SK-N-SH (cell line): ENCODE data around the gene TES. TPM values are rescaled to one million over a fixed set of nuclear protein-coding genes. Genes with fewer than 3 reads are reported as not detected.

ENCODE experiments used
- CTCF ChIA-PET: fragments of 300-600, 350-600 bp; formaldehyde crosslinking; extraction: SDS; loops from one replicate; lab custom pipeline; 2021; lab: Yijun Ruan, JAX
- POLR2A ChIA-PET: fragments of 350-600 bp; sonication (Branson Sonifier 250); formaldehyde crosslinking; extraction: SDS; loops from one replicate; lab custom pipeline; 2020; ENCODE audit warnings: antibody characterized with exemption, inconsistent platforms; lab: Yijun Ruan, JAX
- DNase-seq: peaks from one replicate; pipeline ENCODE4 v3.0.0; 2012
- H2AFZ ChIP-seq: fragments of 200-600 bp; sonication (generic); 2 replicates; pipeline ENCODE4 v1.8.1; 2016; ENCODE audit warnings: antibody characterized with exemption, mild to moderate bottlenecking, low read depth
- H3F3A ChIP-seq: fragments of 200-600 bp; sonication (generic); replicated peaks from 2 replicates; pipeline ENCODE3; 2016; ENCODE audit warnings: antibody characterized with exemption, mild to moderate bottlenecking; ENCODE audit not compliant: insufficient read depth
- H3K27ac ChIP-seq, 2 experiments: fragments of 200-500 bp in 1 of 2; fragments of 200-600 bp in 1 of 2; sonication (Bioruptor generic) in 1 of 2; sonication (generic), shearing (Covaris generic) in 1 of 2; 2 replicates each; pipeline versions ENCODE4 v1.5.1 to v1.6.1; 2014 to 2016; ENCODE audit warnings: low read depth in 2 of 2, inconsistent platforms in 1 of 2, low read length in 1 of 2, mild to moderate bottlenecking in 1 of 2, mixed read lengths in 1 of 2
- H3K27me3 ChIP-seq: fragments of 200-600 bp; sonication (generic), shearing (Covaris generic); 2 replicates; pipeline ENCODE4 v1.6.1; 2016; ENCODE audit warnings: mixed run types; ENCODE audit not compliant: insufficient read depth
- H3K36me3 ChIP-seq, 2 experiments: fragments of 200-500 bp in 1 of 2; fragments of 200-600 bp in 1 of 2; sonication (Bioruptor generic) in 1 of 2; sonication (generic) in 1 of 2; replicated peaks in 1 of 2; 2 replicates each; pipeline versions ENCODE3 to v1.5.1; 2014 to 2016; ENCODE audit warnings: low read length in 1 of 2, mild to moderate bottlenecking in 1 of 2; ENCODE audit not compliant: insufficient read depth in 2 of 2, control insufficient read depth in 1 of 2
- H3K4me1 ChIP-seq, 2 experiments: fragments of 200-500 bp in 1 of 2; fragments of 200-600 bp in 1 of 2; sonication (Bioruptor generic) in 1 of 2; sonication (generic), shearing (Covaris generic) in 1 of 2; 2 replicates each; pipeline versions ENCODE4 v1.5.1 to v1.6.1; 2014 to 2016; ENCODE audit warnings: low read depth in 1 of 2, low read length in 1 of 2, mixed run types in 1 of 2; ENCODE audit not compliant: insufficient read depth in 2 of 2, control insufficient read depth in 1 of 2
- H3K4me2 ChIP-seq: fragments of 200-600 bp; sonication (generic), shearing (Covaris generic); 2 replicates; pipeline ENCODE4 v1.6.1; 2017; ENCODE audit warnings: mixed run types
- H3K4me3 ChIP-seq, 2 experiments: fragments of 200-500 bp in 1 of 2; fragments of 200-600 bp in 1 of 2; sonication (Bioruptor generic) in 1 of 2; sonication (generic), shearing (Covaris generic) in 1 of 2; 2 replicates each; pipeline versions ENCODE4 v1.5.1 to v1.8.1; 2014 to 2016; ENCODE audit warnings: low read depth in 2 of 2, inconsistent platforms in 1 of 2, low read length in 1 of 2, mild to moderate bottlenecking in 1 of 2, mixed read lengths in 1 of 2, moderate library complexity in 1 of 2
- H3K79me2 ChIP-seq: fragments of 200-600 bp; sonication (generic); 2 replicates; pipeline ENCODE4 v1.8.1; 2017; ENCODE audit warnings: mild to moderate bottlenecking; ENCODE audit not compliant: insufficient read depth
- H3K9ac ChIP-seq: fragments of 200-600 bp; sonication (generic); 2 replicates; pipeline ENCODE4 v1.6.1; 2017; ENCODE audit warnings: mixed run types
- H3K9me2 ChIP-seq: fragments of 200-600 bp; sonication (generic); 2 replicates; pipeline ENCODE4 v1.6.1; 2017; ENCODE audit warnings: mixed run types
- H3K9me3 ChIP-seq: fragments of 200-600 bp; sonication (generic); 2 replicates; pipeline ENCODE4 v1.6.1; 2017; ENCODE audit warnings: mixed run types, mild to moderate bottlenecking, moderate library complexity
- H4K20me1 ChIP-seq: fragments of 200-600 bp; sonication (generic); 2 replicates; pipeline ENCODE4 v1.6.1; 2017; ENCODE audit warnings: mild to moderate bottlenecking, mixed run types; ENCODE audit not compliant: insufficient read depth
- ELF1 ChIP-seq: IDR thresholded peaks from 2 replicates; pipeline ENCODE4 v1.4.0; 2012
- EP300 ChIP-seq, 2 experiments: IDR thresholded peaks; 2 replicates each; pipeline versions ENCODE4 v1.4.0 to v1.6.1; 2012; ENCODE audit warnings: borderline replicate concordance in 1 of 2, low read depth in 1 of 2, low read length in 1 of 2
- EZH2phosphoT487 ChIP-seq: fragments of 200-600 bp; sonication (generic); IDR thresholded peaks from 2 replicates; pipeline ENCODE4 v1.6.1; 2017; ENCODE audit warnings: low read depth, mixed run types, mild to moderate bottlenecking, antibody characterized with exemption, moderate library complexity, borderline replicate concordance
- FOSL2 ChIP-seq: IDR thresholded peaks from 2 replicates; pipeline ENCODE4 v1.4.0; 2012; ENCODE audit warnings: low read depth, mild to moderate bottlenecking, moderate library complexity, borderline replicate concordance
- GABPA ChIP-seq: IDR thresholded peaks from 2 replicates; pipeline ENCODE4 v1.4.0; 2012; ENCODE audit warnings: low read depth, mild to moderate bottlenecking
- JUND ChIP-seq: IDR thresholded peaks from 2 replicates; pipeline ENCODE4 v1.4.0; 2012
- MEF2A ChIP-seq: IDR thresholded peaks from 2 replicates; pipeline ENCODE4 v1.4.0; 2012; ENCODE audit warnings: low read depth, borderline replicate concordance
- MXI1 ChIP-seq: IDR thresholded peaks from 2 replicates; pipeline ENCODE4 v1.6.1; 2012; ENCODE audit warnings: mild to moderate bottlenecking, low read depth, low read length, improper control_type of control experiment
- NRF1 ChIP-seq: IDR thresholded peaks from 2 replicates; pipeline ENCODE4 v1.6.1; 2012; ENCODE audit warnings: low read depth, mild to moderate bottlenecking, low read length
- RCOR1 ChIP-seq: fragments of 150-350 bp; IDR thresholded peaks from 2 replicates; pipeline ENCODE4 v1.6.1; 2017; ENCODE audit warnings: antibody characterized with exemption, low read length
- RXRA ChIP-seq: IDR thresholded peaks from 2 replicates; pipeline ENCODE4 v1.4.0; 2012; ENCODE audit warnings: low read depth, mild to moderate bottlenecking, borderline replicate concordance
- SIN3A ChIP-seq: IDR thresholded peaks from 2 replicates; pipeline ENCODE4 v1.6.1; 2012; ENCODE audit warnings: low read depth, mild to moderate bottlenecking, low read length, moderate library complexity, borderline replicate concordance
- TCF12 ChIP-seq: IDR thresholded peaks from 2 replicates; pipeline ENCODE4 v1.4.0; 2012
- TEAD4 ChIP-seq: IDR thresholded peaks from 2 replicates; pipeline ENCODE4 v1.4.0; 2012; ENCODE audit warnings: mild to moderate bottlenecking, borderline replicate concordance; ENCODE audit not compliant: insufficient read depth
- WGBS: methylation state at CpG from one replicate; pipeline ENCODE4 v1.1.6; 2017; ENCODE audit warnings: low lambda C conversion rate; 5-methylcytosine and 5-hydroxymethylcytosine counted together
- polyA plus RNA-seq, 3 experiments: library from polyadenylated mRNA; depleted of rRNA; stranded (reverse); fragments of >200 nt; gene quantifications; 2 replicates each; pipeline ENCODE4 v1.2.3, GENCODE V29; 2012
- TF ChIP-seq, protein P1 (sequence below): IDR thresholded peaks from 2 replicates; pipeline ENCODE4 v1.4.0; 2012; ENCODE audit warnings: low read depth
- TF ChIP-seq, protein P2 (sequence below): IDR thresholded peaks from 2 replicates; pipeline ENCODE4 v1.4.0; 2012; ENCODE audit warnings: low read depth, borderline replicate concordance
- TF ChIP-seq, protein P3 (sequence below): fragments of 150-350 bp; IDR thresholded peaks from 2 replicates; pipeline ENCODE4 v1.6.1; 2016; ENCODE audit warnings: mild to moderate bottlenecking, low read depth, low read length

TES gene
- polyA plus RNA-seq, 1 of the 3 experiments (the other 2 are of a cell fraction): 9.5 TPM

DNA sequence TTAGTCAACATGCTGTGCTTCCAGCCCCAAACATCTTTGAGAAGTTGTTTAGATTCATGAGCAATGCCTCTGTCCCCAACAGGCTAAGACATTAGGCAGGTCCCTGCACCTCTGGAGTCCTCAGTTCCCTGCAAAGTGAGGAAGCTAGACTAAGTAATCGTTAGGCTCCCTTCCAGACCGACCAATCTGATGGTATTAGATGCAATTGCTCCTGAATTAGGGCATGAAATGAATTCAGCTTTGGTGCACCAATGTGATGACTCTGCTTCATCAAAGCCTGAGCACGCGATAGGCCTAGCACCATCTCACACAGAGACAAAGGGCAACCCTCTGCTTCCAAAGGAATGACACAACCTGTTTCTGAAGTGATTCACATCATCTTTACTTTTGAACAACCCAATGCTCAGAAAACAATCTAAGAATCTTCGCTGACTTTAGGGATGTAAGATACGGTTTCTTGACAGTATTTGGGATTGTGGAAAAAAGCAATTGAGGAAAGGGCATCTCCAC, 723 bp upstream of the TES start:
- Histone ChIP-seq H4K20me1 (no peaks in the 10 kb centered on the region), H3K27me3 (peaks cover 62% of the 10 kb centered on the region), H3K4me2 (no peak overlapping the region), H3K9me2 (no peaks in the 10 kb centered on the region), H3K4me1 (peaks cover 0 to 25% of the 10 kb centered on the region in 2 experiments; a peak in 2 of 4 replicates), H3K27ac (peak overlapping the region in 1 of 2 experiments; percentile 48; a peak in 1 of 4 replicates), H3K9ac (no peak overlapping the region), H2AFZ (no peak overlapping the region), H3K36me3 (no peaks in the 10 kb centered on the region), H3F3A (no peaks in the 10 kb centered on the region), H3K79me2 (no peaks in the 10 kb centered on the region), H3K4me3 (no peak overlapping the region), H3K9me3 (no peaks in the 10 kb centered on the region)
- ChIA-PET POLR2A (interaction anchor here (0.8 to 1.9 kb wide), 6 partner anchors 10 to 30 kb away, joined by 3 to 7 read pairs (median 4); no protein-coding TSS in a partner anchor), CTCF (interaction anchor here (0.7 to 5.9 kb wide), 13 partner anchors 10 to 49 kb away, joined by 3 to 75 read pairs (median 7); no protein-coding TSS in a partner anchor)
- no peak for DNase-seq
- 93% methylated on average over 6 of the region's 6 CpGs for WGBS
- TF ChIP-seq GABPA (no peak), MEF2A (no peak), JUND (no peak), NRF1 (no peak)

DNA sequence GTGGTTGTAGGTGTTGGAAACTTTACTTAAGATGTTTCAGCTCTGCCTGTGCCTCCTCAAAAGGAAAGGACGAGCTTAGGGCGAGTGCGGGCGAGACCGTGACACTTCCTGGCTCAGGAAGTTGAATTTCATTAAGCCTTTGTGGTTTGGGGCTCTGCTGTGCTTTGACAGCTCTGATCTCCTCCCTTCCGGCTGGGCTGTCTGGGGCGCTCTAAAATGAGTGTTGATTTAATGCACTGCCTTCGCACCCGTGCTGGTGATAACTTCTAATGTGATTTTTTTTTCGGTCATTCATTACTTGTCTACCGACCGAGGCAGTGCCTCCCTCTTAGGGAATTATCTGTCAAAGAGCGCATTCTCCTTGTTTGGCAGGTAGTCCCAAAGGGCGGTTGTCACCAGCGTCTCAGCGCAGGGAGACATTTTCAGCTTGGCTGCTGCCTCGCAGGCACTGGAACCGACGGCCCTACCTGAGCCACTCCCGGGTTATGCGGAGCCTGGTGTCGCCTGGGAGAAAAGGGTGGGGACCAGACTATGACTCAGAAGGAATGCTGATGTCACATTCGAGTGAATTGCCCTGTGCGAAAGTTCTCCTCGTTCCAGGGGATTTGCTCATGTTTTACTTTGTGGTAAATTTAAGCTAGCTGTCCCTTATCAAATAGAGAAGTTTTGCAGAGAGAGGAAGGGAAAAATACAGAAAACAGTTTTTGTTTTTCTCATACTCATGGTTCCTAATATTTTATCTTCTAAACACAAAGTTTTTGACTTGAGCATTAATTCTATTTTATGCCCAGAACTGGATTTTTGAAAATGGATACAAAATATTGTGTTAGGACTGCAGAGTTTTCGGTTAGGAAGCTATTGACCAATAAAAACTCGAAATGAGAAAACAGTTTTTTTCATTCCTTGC, 920 bp downstream of the TES start:
- no peaks in the 10 kb centered on the region for H3K36me3 ChIP-seq
- no peaks in the 10 kb centered on the region for H3F3A ChIP-seq
- peaks cover 57% of the 10 kb centered on the region for H3K27me3 ChIP-seq
- H3K79me2 ChIP-seq: no peaks in the 10 kb centered on the region
- H3K9me3 ChIP-seq: no peaks in the 10 kb centered on the region
- H4K20me1 ChIP-seq: no peaks in the 10 kb centered on the region
- WGBS: 2% methylated on average over 27 of the region's 27 CpGs
- TF ChIP-seq, protein P1, sequence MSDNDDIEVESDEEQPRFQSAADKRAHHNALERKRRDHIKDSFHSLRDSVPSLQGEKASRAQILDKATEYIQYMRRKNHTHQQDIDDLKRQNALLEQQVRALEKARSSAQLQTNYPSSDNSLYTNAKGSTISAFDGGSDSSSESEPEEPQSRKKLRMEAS: peak; percentile 45; the same call in 1 of the 2 replicates
- TF ChIP-seq, protein P2, sequence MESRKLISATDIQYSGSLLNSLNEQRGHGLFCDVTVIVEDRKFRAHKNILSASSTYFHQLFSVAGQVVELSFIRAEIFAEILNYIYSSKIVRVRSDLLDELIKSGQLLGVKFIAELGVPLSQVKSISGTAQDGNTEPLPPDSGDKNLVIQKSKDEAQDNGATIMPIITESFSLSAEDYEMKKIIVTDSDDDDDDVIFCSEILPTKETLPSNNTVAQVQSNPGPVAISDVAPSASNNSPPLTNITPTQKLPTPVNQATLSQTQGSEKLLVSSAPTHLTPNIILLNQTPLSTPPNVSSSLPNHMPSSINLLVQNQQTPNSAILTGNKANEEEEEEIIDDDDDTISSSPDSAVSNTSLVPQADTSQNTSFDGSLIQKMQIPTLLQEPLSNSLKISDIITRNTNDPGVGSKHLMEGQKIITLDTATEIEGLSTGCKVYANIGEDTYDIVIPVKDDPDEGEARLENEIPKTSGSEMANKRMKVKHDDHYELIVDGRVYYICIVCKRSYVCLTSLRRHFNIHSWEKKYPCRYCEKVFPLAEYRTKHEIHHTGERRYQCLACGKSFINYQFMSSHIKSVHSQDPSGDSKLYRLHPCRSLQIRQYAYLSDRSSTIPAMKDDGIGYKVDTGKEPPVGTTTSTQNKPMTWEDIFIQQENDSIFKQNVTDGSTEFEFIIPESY: no peak
- TF ChIP-seq SIN3A (peak; percentile 36; the same call in 1 of the 2 replicates), JUND (0 out of 2 replicates have a peak, but pooled peaks have one; percentile 37), TCF12 (no peak; the same call in 1 of the 2 replicates), RXRA (no peak), MXI1 (peak; percentile 87), TEAD4 (no peak), MEF2A (no peak), EZH2phosphoT487 (peak; percentile 42; the same call in 1 of the 2 replicates), FOSL2 (peak; percentile 54; the same call in 1 of the 2 replicates), ELF1 (no peak), EP300 (IDR thresholded peaks at IDR 0.05; ENCODE audit: borderline replicate concordance in 1 of 2, low read depth in 1 of 2, low read length in 1 of 2) (peak in 1 of 2 experiments; percentile 18; a peak in 1 of 4 replicates), RCOR1 (no peak)
- TF ChIP-seq, protein P3, sequence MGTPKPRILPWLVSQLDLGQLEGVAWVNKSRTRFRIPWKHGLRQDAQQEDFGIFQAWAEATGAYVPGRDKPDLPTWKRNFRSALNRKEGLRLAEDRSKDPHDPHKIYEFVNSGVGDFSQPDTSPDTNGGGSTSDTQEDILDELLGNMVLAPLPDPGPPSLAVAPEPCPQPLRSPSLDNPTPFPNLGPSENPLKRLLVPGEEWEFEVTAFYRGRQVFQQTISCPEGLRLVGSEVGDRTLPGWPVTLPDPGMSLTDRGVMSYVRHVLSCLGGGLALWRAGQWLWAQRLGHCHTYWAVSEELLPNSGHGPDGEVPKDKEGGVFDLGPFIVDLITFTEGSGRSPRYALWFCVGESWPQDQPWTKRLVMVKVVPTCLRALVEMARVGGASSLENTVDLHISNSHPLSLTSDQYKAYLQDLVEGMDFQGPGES: no peak
- TF ChIP-seq, all 33 proteins: peak for 7
- Histone ChIP-seq H3K4me3 (peak overlapping the region; percentile 57 to 61), H3K4me1 (peaks cover 0 to 30% of the 10 kb centered on the region in 2 experiments; a peak in 2 of 4 replicates), H2AFZ (peak overlapping the region; percentile 8; the same call in 1 of the 2 replicates), H3K27ac (peak overlapping the region in 1 of 2 experiments; percentile 87; a peak in 2 of 4 replicates), H3K4me2 (peak overlapping the region; percentile 76), H3K9me2 (no peaks in the 10 kb centered on the region), H3K9ac (peak overlapping the region; percentile 19; the same call in 1 of the 2 replicates)
- CTCF ChIA-PET: interaction anchor here (0.7 to 5.9 kb wide), 17 partner anchors 10 to 659 kb away, joined by 3 to 75 read pairs (median 6); no protein-coding TSS in a partner anchor
- peak; percentile 68 for DNase-seq
- POLR2A ChIA-PET: interaction anchor here (1.4 to 1.9 kb wide), 4 partner anchors 8 to 31 kb away, joined by 3 to 7 read pairs (median 5); no protein-coding TSS in a partner anchor
